SK-N-MC (cell line): Measurements from ENCODE around the gene IZUMO4.

Experiments
- DNase-seq: peaks from one replicate; pipeline ENCODE4 v3.0.0-alpha.2; 2011; ENCODE audit warnings: low read depth, low spot score
- H3K27ac ChIP-seq: fragments of 200-600 bp; sonication (generic); 2 replicates; pipeline ENCODE4 v1.5.1; 2016; ENCODE audit warnings: mixed run types
- H3K36me3 ChIP-seq: fragments of 200-600 bp; sonication (generic); 2 replicates; pipeline ENCODE4 v1.6.1; 2017; ENCODE audit warnings: antibody characterized with exemption, low read length, mixed read lengths; ENCODE audit not compliant: insufficient read depth
- H3K4me3 ChIP-seq: fragments of 200-600 bp; sonication (generic); 2 replicates; pipeline ENCODE4 v1.5.1; 2016
- H3K9ac ChIP-seq: fragments of 200-600 bp; sonication (generic); 2 replicates; pipeline ENCODE4 v1.8.0; 2017; ENCODE audit warnings: mixed run types, mixed read lengths; ENCODE audit not compliant: insufficient read length
- H3K9me3 ChIP-seq: fragments of 200-600 bp; sonication (generic); 2 replicates; pipeline ENCODE4 v1.6.1; 2017; ENCODE audit warnings: low read depth, mild to moderate bottlenecking, antibody characterized with exemption, low read length, moderate library complexity, mixed read lengths
- EZH2 ChIP-seq: fragments of 200-600 bp; sonication (generic); IDR thresholded peaks from one replicate; pipeline ENCODE4 v1.6.1; 2017; ENCODE audit warnings: antibody characterized with exemption
- FOXP2 ChIP-seq: optimal IDR thresholded peaks from 2 replicates; pipeline ENCODE3; 2011; ENCODE audit warnings: mild to moderate bottlenecking, moderate library complexity; ENCODE audit not compliant: insufficient read depth; ENCODE audit errors: extremely low read length, control extremely low read depth
- POLR2AphosphoS5 ChIP-seq: IDR thresholded peaks from 2 replicates; pipeline ENCODE4 v1.6.1; 2012; ENCODE audit warnings: mild to moderate bottlenecking, low read depth, low read length, borderline replicate concordance

Gene IZUMO4

GRCh38 chr19:2077833-2078619 lies 18.7 kb upstream of the IZUMO4 start:
- H3K27ac ChIP-seq: no peak overlapping the region
- peaks cover 3% of the 10 kb centered on the region; the same call in 1 of the 2 replicates for H3K36me3 ChIP-seq

DNA sequence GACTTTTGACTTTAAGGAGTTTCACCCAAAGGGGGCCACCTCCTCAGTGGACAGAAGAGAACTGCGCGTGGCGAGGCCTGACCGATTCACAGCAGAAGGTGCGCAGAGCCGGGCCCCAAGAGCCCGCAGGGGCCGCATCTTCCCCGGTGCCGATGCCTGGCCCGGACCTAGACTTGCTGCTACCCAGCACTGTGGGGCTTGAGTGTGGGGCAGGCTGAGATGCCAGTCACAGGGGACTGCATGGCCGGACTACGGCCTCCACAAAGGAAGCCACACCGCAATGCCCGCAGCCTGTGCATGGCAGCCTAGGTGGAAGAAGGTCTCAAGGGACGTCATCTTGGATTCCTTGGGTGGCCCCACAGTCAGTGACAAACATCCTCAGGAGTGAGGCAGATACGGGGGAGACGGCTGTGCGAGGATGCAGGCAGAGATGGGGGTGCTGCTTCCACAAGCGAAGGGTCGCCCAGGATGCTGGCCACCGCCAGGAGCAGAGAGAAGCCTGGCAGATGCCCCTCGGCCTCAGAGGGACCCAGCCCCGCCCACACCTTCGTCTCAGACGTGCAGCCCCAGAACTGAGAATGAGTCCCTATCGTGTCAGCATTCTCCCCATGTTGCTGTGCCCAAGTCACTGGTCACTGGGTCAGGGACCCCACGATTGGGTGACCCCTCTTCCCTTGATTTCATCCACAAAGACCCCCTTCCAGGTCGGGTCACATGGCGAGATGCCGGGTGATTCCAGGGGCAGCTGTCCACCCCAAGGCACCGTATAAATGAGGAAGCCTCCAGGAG lies 17.4 kb upstream of the IZUMO4 start:
- Histone ChIP-seq H3K27ac (no peak overlapping the region), H3K36me3 (peaks cover 3% of the 10 kb centered on the region; the same call in 1 of the 2 replicates), H3K9me3 (no peaks in the 10 kb centered on the region), H3K4me3 (no peak overlapping the region), H3K9ac (no peak overlapping the region)
- no peak for DNase-seq
- TF ChIP-seq POLR2AphosphoS5 (no peak), EZH2 (no peak)

More at GRCh38 chr19:2077833-2078619, 18.7 kb upstream of the IZUMO4 start:
- H3K4me3 ChIP-seq: no peak overlapping the region
- TF ChIP-seq POLR2AphosphoS5 (no peak), FOXP2 (no peak), EZH2 (no peak)
- no peak overlapping the region for H3K9ac ChIP-seq
- no peak for DNase-seq
- no peaks in the 10 kb centered on the region for H3K9me3 ChIP-seq

- H3K4me3 ChIP-seq: no peak overlapping the region
- no peak for DNase-seq
- TF ChIP-seq POLR2AphosphoS5 (no peak), FOXP2 (no peak), EZH2 (no peak)
- H3K9ac ChIP-seq: no peak overlapping the region
- H3K36me3 ChIP-seq: peaks cover 3% of the 10 kb centered on the region; the same call in 1 of the 2 replicates
- no peaks in the 10 kb centered on the region for H3K9me3 ChIP-seq
- no peak overlapping the region for H3K27ac ChIP-seq
Observed at GRCh38 chr19:2079865-2080301, 16.8 kb upstream of the IZUMO4 start.

DNA sequence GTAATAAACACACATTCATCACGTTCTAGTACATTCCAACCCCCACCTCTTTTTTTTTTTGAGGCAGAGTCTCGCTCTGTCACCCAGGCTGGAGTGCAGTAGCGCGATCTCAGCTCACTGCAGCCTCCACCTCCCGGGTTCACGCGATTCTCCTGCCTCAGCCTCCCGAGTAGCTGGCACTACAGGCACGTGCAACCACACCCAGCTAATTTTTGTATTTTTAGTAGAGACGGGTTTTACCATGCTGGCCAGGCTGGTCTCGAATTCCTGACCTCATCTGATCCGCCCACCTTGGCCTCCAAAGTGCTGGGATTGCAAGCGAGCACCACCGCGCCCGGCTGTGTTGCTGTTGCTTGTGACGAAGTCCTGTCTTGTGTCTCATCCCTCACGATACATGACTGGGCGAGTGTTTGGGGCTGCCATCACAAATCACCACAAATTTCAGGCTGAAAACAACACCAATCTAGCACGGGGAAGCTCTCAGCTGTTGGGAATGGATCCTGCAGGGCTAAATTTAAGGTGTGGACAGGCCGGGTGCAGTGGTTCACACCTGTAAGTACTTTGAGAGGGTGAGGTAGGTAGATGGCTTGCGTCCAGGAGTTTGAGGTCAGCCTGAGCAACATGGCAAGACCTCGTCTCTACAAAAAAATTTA lies 16.3 kb upstream of the IZUMO4 start:
- no peak for DNase-seq
- Histone ChIP-seq H3K27ac (no peak overlapping the region), H3K4me3 (no peak overlapping the region), H3K9me3 (no peaks in the 10 kb centered on the region), H3K36me3 (peaks cover 3% of the 10 kb centered on the region; the same call in 1 of the 2 replicates), H3K9ac (no peak overlapping the region)
- TF ChIP-seq EZH2 (no peak), FOXP2 (no peak), POLR2AphosphoS5 (no peak)

DNA sequence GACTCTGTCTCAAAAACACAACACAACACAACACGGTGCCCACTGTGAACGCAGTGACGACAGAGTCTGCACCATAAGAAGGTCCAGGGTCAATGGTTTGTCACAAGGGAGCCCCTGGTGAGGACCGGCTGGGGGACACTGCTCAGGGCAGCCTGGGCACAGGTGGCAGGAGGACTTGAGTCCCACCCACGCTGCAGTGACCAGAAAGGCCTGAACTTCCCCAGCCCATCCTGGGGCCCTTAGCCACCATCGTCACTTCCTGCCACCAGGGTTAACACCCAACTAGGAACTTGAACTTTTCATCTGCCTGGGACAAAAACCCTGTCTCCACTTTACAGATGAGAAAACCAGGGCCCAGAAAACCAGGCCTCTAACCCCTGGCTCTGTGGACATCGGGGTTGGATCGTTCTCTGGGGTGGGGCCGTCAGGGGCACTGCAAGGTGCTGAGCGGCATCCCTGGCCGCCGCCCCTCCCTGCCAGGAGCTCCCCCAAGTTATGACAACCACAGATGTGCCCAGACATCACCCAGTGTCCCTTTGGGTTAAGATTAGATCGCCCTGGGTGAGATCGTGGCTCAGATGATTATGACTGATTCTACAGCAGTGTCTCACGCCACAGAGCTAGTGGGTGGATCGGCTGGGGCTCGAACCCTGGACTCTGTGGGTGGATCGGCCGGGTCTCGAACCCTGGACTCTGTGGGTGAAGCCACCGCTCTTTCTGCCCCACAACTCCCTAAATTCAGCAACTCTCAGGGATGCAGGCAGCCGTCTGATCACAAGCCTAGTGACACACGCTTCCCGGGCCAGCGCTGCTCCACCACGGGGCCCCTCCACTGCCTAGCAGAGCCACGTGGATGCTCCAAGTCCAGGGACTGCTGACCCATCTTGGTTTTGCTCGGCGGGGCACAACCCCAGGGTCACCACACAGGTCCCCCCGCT lies 14.6 kb upstream of the IZUMO4 start:
- DNase-seq: no peak
- Histone ChIP-seq H3K9me3 (no peaks in the 10 kb centered on the region), H3K9ac (no peak overlapping the region), H3K4me3 (no peak overlapping the region), H3K36me3 (no peaks in the 10 kb centered on the region), H3K27ac (no peak overlapping the region)
- no peak for TF ChIP-seq EZH2
- no peak for TF ChIP-seq POLR2AphosphoS5
- no peak for TF ChIP-seq FOXP2

DNA sequence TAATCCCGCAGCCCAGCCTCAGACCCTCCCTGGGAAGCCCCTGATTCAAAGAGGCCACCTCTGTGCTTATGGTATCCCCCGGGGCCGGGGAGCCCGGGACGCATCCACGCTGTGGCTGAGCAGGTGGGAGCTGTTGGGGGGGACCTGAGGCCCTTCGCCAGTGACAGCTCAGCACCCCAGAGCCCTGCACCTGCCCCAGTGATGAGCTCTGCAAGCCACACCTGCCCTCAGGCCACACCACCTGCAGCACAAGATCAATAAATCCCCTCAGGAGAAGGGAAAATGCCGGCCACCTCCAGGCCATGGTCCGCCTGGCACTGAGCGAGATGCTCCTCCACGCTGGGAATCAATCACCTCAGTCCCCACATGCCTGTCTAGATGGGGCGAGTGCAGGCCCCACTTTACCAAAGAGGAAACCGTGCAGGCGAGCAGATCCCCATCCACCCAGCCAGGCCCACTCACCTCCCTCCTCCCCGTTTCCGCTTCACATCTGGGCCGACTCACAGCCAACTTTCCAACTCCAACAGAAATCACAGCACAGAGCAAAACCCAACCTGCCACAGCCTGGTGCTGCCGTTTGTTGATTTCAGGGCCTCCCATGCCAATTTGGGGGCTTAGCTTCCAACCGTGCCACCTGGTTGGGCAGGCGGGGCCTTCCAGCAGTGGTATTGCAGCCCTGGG lies 13.4 kb upstream of the IZUMO4 start:
- DNase-seq: no peak
- Histone ChIP-seq H3K27ac (no peak overlapping the region), H3K9ac (no peak overlapping the region), H3K36me3 (no peaks in the 10 kb centered on the region), H3K9me3 (no peaks in the 10 kb centered on the region), H3K4me3 (no peak overlapping the region)
- TF ChIP-seq POLR2AphosphoS5: no peak
- TF ChIP-seq EZH2: no peak
- no peak for TF ChIP-seq FOXP2
